HG02852 (cell line): Measurements from ENCODE around the gene DLEU7.
A peak's percentile ranks its signal among the peaks of the same experiment; 100 is the strongest.

Source experiments
- ATAC-seq: cut with Tn5 transposase; IDR thresholded peaks from one replicate; pipeline ENCODE4 v1.9.1; 2021; ENCODE audit warnings: mild to moderate bottlenecking, moderate library complexity; ENCODE audit not compliant: unreplicated experiment

DLEU7 gene

GRCh38 chr13:50843257-50844083 is at the start of gene DLEU7:
Gene DLEU7 (minus strand): TSS chr13:50843692. CDS start chr13:50843646, 46 bp downstream.
- no peak for ATAC-seq

- ATAC-seq: peak; percentile 35
Measured at GRCh38 chr13:50892210-50892944, 48.9 kb upstream of the DLEU7 start.

- no peak for ATAC-seq
Measured at GRCh38 chr13:50891206-50891605, 47.7 kb upstream of the DLEU7 start.

GRCh38 chr13:50889317-50889716 is 45.8 kb upstream of the DLEU7 start:
- ATAC-seq: no peak

- ATAC-seq: no peak
Measured at GRCh38 chr13:50888362-50888761, 44.9 kb upstream of the DLEU7 start.

GRCh38 chr13:50887151-50887550 is 43.7 kb upstream of the DLEU7 start:
- no peak for ATAC-seq

- ATAC-seq: no peak
Measured at GRCh38 chr13:50884265-50884664, 40.8 kb upstream of the DLEU7 start.

GRCh38 chr13:50883728-50884127 is 40.2 kb upstream of the DLEU7 start:
- ATAC-seq: no peak

- no peak for ATAC-seq
Measured at GRCh38 chr13:50882816-50883435, 39.4 kb upstream of the DLEU7 start.

GRCh38 chr13:50873991-50874390 is 30.5 kb upstream of the DLEU7 start:
- ATAC-seq: no peak

- no peak for ATAC-seq
Measured at GRCh38 chr13:50873467-50873866, 30.0 kb upstream of the DLEU7 start.

GRCh38 chr13:50871405-50871804 is 27.9 kb upstream of the DLEU7 start:
- ATAC-seq: no peak

- no peak for ATAC-seq
Measured at GRCh38 chr13:50867637-50867945, 24.1 kb upstream of the DLEU7 start.

- no peak for ATAC-seq
Measured at GRCh38 chr13:50866817-50867636, 23.5 kb upstream of the DLEU7 start.

GRCh38 chr13:50864492-50864891 is 21.0 kb upstream of the DLEU7 start:
- no peak for ATAC-seq

GRCh38 chr13:50855681-50856080 is 12.2 kb upstream of the DLEU7 start:
- no peak for ATAC-seq

- ATAC-seq: no peak
Measured at GRCh38 chr13:50850445-50850844, 7.0 kb upstream of the DLEU7 start.

- no peak for ATAC-seq
Measured at GRCh38 chr13:50847501-50847900, 4.0 kb upstream of the DLEU7 start.

GRCh38 chr13:50846861-50847475 is 3.5 kb upstream of the DLEU7 start:
- no peak for ATAC-seq

- ATAC-seq: no peak
Measured at GRCh38 chr13:50845211-50845610, 1.7 kb upstream of the DLEU7 start.
